ENCODE results near the gene SH2D3C.
"Not testable (repeated sequence)": the region's sequence is repeated elsewhere in the genome, so short reads cannot be mapped to it uniquely, and the experiment has no call there.

The SH2D3C gene

GRCh38 chr9:127785023-127785932 is 6.8 kb upstream of the SH2D3C start:
- DNase-seq (ENCODE audit: low read depth in 2 of 2): peak; percentile 80 to 87

- DNase-seq (ENCODE audit: low read depth in 2 of 2): peak in 1 of 2 donors; percentile 39
Measured at GRCh38 chr9:127783111-127784008, 4.9 kb upstream of the SH2D3C start.

- DNase-seq (ENCODE audit: low read depth in 2 of 2): no peak
Measured at GRCh38 chr9:127781806-127782205, 3.3 kb upstream of the SH2D3C start.

- DNase-seq (ENCODE audit: low read depth in 2 of 2): not testable (repeated sequence)
Measured at GRCh38 chr9:127780909-127781308, 2.4 kb upstream of the SH2D3C start.

- no peak for DNase-seq (ENCODE audit: low read depth in 2 of 2)
Measured at GRCh38 chr9:127780126-127780885, 1.8 kb upstream of the SH2D3C start.

GRCh38 chr9:127779136-127779981 is 893 bp upstream of the SH2D3C start:
- DNase-seq (ENCODE audit: low read depth in 2 of 2): no peak

GRCh38 chr9:127777368-127777980 is 992 bp downstream of the SH2D3C start:
- no peak for DNase-seq (ENCODE audit: low read depth in 2 of 2)

GRCh38 chr9:127776924-127777289 is 1.6 kb downstream of the SH2D3C start:
- no peak for DNase-seq (ENCODE audit: low read depth in 2 of 2)

GRCh38 chr9:127776195-127776923 is 2.1 kb downstream of the SH2D3C start:
- peak; percentile 38 to 60 for DNase-seq (ENCODE audit: low read depth in 2 of 2)

- DNase-seq (ENCODE audit: low read depth in 2 of 2): no peak
Measured at GRCh38 chr9:127773981-127774380, 4.5 kb downstream of the SH2D3C start.

GRCh38 chr9:127773272-127773671 is 5.2 kb downstream of the SH2D3C start:
- DNase-seq (ENCODE audit: low read depth in 2 of 2): no peak

GRCh38 chr9:127772603-127773002 is 5.9 kb downstream of the SH2D3C start:
- no peak for DNase-seq (ENCODE audit: low read depth in 2 of 2)

GRCh38 chr9:127771570-127772189 is 6.8 kb downstream of the SH2D3C start:
- DNase-seq (ENCODE audit: low read depth in 2 of 2): no peak

- DNase-seq (ENCODE audit: low read depth in 2 of 2): peak; percentile 90 to 97
Measured at GRCh38 chr9:127770905-127771569, 7.4 kb downstream of the SH2D3C start.

GRCh38 chr9:127770583-127770904 is 7.9 kb downstream of the SH2D3C start:
- DNase-seq (ENCODE audit: low read depth in 2 of 2): no peak

- no peak for DNase-seq (ENCODE audit: low read depth in 2 of 2)
Measured at GRCh38 chr9:127769929-127770582, 8.4 kb downstream of the SH2D3C start.

- DNase-seq (ENCODE audit: low read depth in 2 of 2): no peak
Measured at GRCh38 chr9:127769101-127769500, 9.4 kb downstream of the SH2D3C start.

- no peak for DNase-seq (ENCODE audit: low read depth in 2 of 2)
Measured at GRCh38 chr9:127768698-127769097, 9.8 kb downstream of the SH2D3C start.
